Lower leg skin (tissue), 3 donors: ENCODE results near the gene LIPC.

Experiments used
- CTCF ChIP-seq, 3 donors: fragments of 450-650 bp; IDR thresholded peaks; one replicate each; pipeline ENCODE4 v1.5.1; 2016; ENCODE audit warnings: antibody characterized with exemption in 3 of 3, mild to moderate bottlenecking in 3 of 3, moderate library complexity in 2 of 3
- POLR2A ChIP-seq, 2 donors: fragments of 450-650 bp; IDR thresholded peaks; one replicate each; pipeline ENCODE4 v1.6.1; 2016 to 2017; ENCODE audit warnings: antibody characterized with exemption in 2 of 2, mild to moderate bottlenecking in 1 of 2, moderate library complexity in 1 of 2

DNA sequence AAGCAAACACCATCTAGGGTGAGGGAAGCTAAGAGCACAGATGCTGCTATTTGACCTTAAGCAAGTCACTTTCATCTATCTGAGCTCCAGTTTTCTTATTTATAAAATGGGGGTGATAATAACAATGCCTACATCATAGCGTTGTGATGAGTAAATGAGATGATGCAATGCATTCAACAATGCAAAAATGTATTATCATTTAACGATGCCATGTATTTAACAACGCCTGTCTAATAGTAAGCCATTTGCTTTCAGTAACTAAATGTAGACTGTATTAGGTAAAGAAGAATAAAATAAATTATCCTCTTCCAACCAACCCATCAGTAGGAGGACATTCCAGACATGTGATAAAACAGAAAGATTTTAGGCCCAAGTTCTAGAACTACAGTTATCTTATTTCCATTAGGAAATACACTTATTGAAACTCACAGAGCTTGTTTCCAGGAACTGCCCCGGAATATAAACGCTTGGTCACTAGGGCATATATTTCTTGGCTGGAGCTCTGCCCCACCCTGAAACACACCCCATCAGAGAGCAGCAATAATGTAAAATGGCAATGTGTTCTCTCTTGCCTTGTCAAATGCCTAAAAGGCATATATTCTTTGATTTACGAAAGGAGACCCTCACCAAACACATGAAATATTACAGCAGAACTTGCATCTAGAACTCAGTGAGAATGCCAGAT lies 128.3 kb downstream of the LIPC start:
- TF ChIP-seq CTCF (IDR thresholded peaks at IDR 0.05) (no peak), POLR2A (IDR thresholded peaks at IDR 0.05) (no peak)
